ENCODE data around the gene ARHGEF12. TPM values are rescaled to one million over a fixed set of nuclear protein-coding genes. Genes with fewer than 3 reads are reported as not detected.
A peak's percentile ranks its signal among the peaks of the same experiment; 100 is the strongest.

The ARHGEF12 gene
- total RNA-seq, 6 experiments from 2014 or later = 72.9 to 95.1 (median 85.0) TPM

DNA sequence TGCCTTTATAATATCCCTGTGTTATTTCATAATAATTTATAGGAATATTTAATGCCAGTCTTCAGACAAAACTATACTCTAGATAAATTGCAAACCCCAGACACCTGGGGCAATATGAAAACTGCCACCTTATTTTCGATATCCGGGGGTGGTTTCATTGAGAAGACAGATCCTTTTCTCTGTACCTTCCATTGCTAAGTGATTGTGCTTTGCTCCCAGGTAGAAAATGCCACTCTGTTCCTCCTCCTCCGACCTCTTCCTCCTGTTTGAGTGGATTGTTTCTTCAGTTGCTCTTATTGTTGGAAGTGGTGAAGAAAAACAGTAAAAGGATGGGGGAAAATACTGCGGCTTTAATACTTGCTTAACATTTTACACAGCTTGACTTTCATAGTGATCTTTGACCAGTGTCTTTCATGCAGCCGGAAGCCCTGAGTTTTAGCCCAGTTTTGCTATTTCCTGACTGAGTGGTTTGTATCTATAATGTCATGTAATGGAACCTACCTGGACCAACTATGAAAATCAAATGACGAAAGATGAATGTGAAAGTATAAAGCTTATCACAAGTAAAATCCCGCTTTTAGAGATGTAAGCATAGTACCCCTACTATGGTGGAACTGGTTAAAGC lies 169.7 kb downstream of the ARHGEF12 start:
- peaks cover 41% of the 10 kb centered on the region for H3K27me3 Mint-ChIP-seq (ENCODE audit: insufficient read depth)

DNA sequence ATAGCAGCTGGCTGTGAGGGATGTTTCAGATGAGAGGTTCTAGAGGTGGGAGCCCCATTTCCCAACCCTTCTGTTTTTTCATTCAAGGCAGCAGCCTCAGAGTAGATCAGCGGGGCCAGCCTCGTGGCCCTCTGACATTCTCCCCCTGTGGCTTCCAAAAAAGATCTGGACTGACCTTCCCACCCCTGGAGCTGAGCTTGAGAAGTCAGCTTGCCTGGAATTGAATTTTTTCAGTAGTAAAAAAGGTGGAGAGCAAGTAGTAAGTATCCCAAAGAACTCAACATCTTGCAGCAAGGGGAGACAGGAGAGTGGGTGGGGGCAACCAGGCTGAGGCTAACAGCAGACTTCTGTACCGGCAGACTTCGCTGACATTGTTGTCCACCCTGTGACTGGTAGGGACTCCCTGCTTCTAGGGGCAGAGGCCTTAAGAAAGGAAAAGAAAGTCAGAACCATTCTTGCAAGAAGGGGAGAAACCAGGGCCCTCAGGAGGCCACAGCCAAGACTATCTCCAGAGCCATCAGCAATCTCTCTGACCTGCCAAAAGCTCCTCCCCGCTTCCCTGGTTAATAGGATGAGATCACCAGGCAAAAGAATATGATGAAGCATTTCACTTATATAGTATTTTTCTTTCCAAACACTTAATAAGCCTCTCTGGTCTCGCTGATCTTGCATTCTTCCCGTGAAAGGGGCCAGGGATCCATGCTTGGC lies 173.3 kb downstream of the ARHGEF12 start:
- H3K27me3 Mint-ChIP-seq (ENCODE audit: insufficient read depth) = peaks cover 30% of the 10 kb centered on the region
- peaks cover 5% of the 10 kb centered on the region; the same call in 1 of the 2 replicates for H3K4me1 Mint-ChIP-seq (ENCODE audit: low read depth)
- no peaks in the 10 kb centered on the region for H3K36me3 Mint-ChIP-seq (ENCODE audit: low read depth)
- H3K27ac Mint-ChIP-seq = no peak overlapping the region
- TF ChIP-seq, protein P1, sequence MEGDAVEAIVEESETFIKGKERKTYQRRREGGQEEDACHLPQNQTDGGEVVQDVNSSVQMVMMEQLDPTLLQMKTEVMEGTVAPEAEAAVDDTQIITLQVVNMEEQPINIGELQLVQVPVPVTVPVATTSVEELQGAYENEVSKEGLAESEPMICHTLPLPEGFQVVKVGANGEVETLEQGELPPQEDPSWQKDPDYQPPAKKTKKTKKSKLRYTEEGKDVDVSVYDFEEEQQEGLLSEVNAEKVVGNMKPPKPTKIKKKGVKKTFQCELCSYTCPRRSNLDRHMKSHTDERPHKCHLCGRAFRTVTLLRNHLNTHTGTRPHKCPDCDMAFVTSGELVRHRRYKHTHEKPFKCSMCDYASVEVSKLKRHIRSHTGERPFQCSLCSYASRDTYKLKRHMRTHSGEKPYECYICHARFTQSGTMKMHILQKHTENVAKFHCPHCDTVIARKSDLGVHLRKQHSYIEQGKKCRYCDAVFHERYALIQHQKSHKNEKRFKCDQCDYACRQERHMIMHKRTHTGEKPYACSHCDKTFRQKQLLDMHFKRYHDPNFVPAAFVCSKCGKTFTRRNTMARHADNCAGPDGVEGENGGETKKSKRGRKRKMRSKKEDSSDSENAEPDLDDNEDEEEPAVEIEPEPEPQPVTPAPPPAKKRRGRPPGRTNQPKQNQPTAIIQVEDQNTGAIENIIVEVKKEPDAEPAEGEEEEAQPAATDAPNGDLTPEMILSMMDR (IDR thresholded peaks at IDR 0.05) = no peak
- no peak overlapping the region; the same call in 1 of the 2 replicates for H3K4me3 Mint-ChIP-seq
- no peaks in the 10 kb centered on the region for H3K9me3 Mint-ChIP-seq
- no peak for DNase-seq

More for the DNA sequence above, 169.7 kb downstream of the ARHGEF12 start:
- DNase-seq = no peak
- Mint-ChIP-seq H3K4me1 (ENCODE audit: low read depth) (peaks cover 10% of the 10 kb centered on the region), H3K27ac (no peak overlapping the region), H3K36me3 (ENCODE audit: low read depth) (no peaks in the 10 kb centered on the region), H3K9me3 (no peaks in the 10 kb centered on the region), H3K4me3 (no peak overlapping the region)
- TF ChIP-seq, protein P1 (IDR thresholded peaks at IDR 0.05) = no peak

DNA sequence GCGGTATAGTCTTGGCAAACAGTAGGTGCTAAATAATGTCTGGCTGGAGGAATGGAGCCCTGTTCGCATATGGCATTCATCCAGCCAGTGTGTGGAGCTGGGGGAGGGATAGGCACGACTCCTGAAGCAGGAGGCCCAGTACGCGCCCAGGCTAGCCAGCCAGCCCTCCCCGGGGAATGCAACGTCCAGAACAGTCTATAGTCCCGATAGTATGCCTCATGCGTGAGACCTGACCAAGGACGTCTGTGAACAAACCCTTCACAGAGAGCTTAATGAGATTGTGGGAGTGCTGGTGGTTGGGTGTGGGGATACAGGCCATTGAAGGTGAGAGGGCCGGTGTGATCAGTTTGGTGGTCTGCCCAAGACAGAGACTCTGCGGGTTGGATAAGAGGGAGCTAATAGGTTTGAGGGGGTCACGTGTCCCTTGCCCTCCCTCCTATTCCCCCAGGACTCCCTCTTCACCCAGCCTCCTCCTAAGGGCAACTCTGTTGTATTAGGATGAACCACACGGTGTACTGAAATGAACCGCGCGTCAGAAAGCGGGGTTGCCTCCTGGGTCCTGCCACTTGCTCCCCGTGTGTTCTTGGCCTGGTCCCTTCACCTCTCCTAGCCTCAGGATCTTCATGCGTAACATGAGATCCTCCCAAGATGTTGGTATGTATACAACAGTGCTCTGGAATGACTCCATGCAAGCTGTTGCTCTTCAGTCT lies 174.3 kb downstream of the ARHGEF12 start:
- no peaks in the 10 kb centered on the region for H3K9me3 Mint-ChIP-seq
- H3K4me1 Mint-ChIP-seq (ENCODE audit: low read depth) = peaks cover 5% of the 10 kb centered on the region; the same call in 1 of the 2 replicates
- TF ChIP-seq, protein P1 (IDR thresholded peaks at IDR 0.05) = no peak
- no peaks in the 10 kb centered on the region for H3K36me3 Mint-ChIP-seq (ENCODE audit: low read depth)
- H3K27ac Mint-ChIP-seq = no peak overlapping the region
- no peak for DNase-seq
- H3K27me3 Mint-ChIP-seq (ENCODE audit: insufficient read depth) = peaks cover 28% of the 10 kb centered on the region
- H3K4me3 Mint-ChIP-seq = no peak overlapping the region

DNA sequence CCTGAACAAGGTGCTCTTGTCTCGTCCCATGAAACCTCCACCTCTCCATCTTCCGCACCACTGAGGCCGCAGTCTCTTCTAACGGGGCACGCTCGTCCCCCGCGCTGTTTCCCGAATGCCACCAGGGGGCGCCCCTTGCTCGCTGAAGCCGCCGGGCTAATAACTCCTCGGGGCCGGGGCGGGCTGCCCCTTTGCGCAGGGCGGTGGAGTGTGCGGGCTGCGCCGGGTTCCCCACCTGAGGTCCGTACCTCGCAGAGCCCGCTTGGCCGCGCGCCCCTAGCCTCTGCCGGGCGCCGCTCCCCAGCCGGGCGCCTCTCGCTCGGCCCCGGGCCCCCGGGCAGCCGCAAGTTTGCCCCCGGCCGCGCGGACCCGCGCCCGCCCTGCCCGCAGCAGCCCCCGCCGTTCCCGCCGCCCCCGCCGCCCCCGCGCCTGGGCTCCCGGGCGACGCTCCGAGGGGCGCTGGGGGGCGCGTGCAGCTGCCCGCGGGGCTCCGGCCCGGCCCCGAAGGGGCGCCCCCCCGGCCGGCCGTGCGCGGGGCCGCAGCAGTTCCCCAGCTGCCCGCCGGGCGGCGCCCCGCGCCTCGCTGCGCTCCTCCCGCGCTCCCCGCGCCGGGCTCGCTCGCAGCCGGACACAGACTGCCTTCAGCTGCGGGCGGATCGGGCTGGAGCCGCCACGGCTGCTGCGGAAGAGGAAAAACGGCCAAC lies 175.1 kb downstream of the ARHGEF12 start, which contains the start of gene GRIK4:
TSS of gene GRIK4 (plus strand) at position 633 of the 704 bp plus-strand sequence. CDS start 148,571 bp downstream, outside the sequence.
- Mint-ChIP-seq H3K27me3 (ENCODE audit: insufficient read depth) (peaks cover 33% of the 10 kb centered on the region), H3K36me3 (ENCODE audit: low read depth) (no peaks in the 10 kb centered on the region), H3K4me3 (no peak within 1 kb of the TSS), H3K4me1 (ENCODE audit: low read depth) (peaks cover 5% of the 10 kb centered on the region; the same call in 1 of the 2 replicates), H3K9me3 (no peaks in the 10 kb centered on the region), H3K27ac (no peak within 1 kb of the TSS)
- TF ChIP-seq, protein P1 (IDR thresholded peaks at IDR 0.05) = peak; percentile 97
- peak; percentile 38 for DNase-seq
